Activated B cell treated with CpG ODN at 0.5 μM for 24 hours (primary cell): ENCODE data around the gene MTRF1. TPM values are rescaled to one million over a fixed set of nuclear protein-coding genes. Genes with fewer than 3 reads are reported as not detected.

ENCODE experiments used
- ATAC-seq: fragments of 200-7000 bp; cut with Tn5 transposase; one replicate; pipeline ENCODE4 v1.10.0; 2021; ENCODE audit warnings: low read depth, mild to moderate bottlenecking, moderate library complexity
- CTCF ChIA-PET: fragments of 350-600 bp; sonication (Branson Sonifier 250); formaldehyde crosslinking; loops from one replicate; lab custom pipeline; 2021; ENCODE audit warnings: antibody characterized with exemption; lab: Charles Lee
- POLR2A ChIA-PET: fragments of 350-600 bp; sonication (Branson Sonifier 250); formaldehyde crosslinking; loops from one replicate; lab custom pipeline; 2021; ENCODE audit warnings: antibody characterized with exemption; lab: Charles Lee
- DNase-seq: peaks from one replicate; pipeline ENCODE4 v3.0.0; 2022
- H3K27ac Mint-ChIP-seq: one replicate; pipeline ENCODE4 v1.8.0; 2020; ENCODE audit warnings: mixed read lengths
- H3K27me3 Mint-ChIP-seq: one replicate; pipeline ENCODE4 v1.8.0; 2021; ENCODE audit warnings: mixed read lengths
- H3K36me3 Mint-ChIP-seq: one replicate; pipeline ENCODE4 v1.8.0; 2021; ENCODE audit warnings: low read depth, mixed read lengths
- H3K4me1 Mint-ChIP-seq: one replicate; pipeline ENCODE4 v1.8.0; 2021; ENCODE audit warnings: mixed read lengths
- H3K4me3 Mint-ChIP-seq: one replicate; pipeline ENCODE4 v1.8.0; 2020; ENCODE audit warnings: mild to moderate bottlenecking, mixed read lengths
- H3K9me3 Mint-ChIP-seq: one replicate; pipeline ENCODE4 v1.8.0; 2020; ENCODE audit warnings: mixed read lengths
- CTCF ChIP-seq: fragments of 200-600 bp; IDR thresholded peaks from one replicate; pipeline ENCODE4 v1.8.0; 2022; ENCODE audit warnings: antibody characterized with exemption, mild to moderate bottlenecking
- intact Hi-C: fragments of 100-400 bp; cut with micrococcal nuclease; formaldehyde crosslinking; loops from one replicate; pipeline ENCODE4 v1.15.1; 2024
- total RNA-seq: library from RNA; stranded (reverse); gene quantifications from 2 replicates; pipeline ENCODE4 v1.2.3, GENCODE V29; 2022

Gene MTRF1
- 22.2 and 26.7 TPM in 2 replicates for total RNA-seq

DNA sequence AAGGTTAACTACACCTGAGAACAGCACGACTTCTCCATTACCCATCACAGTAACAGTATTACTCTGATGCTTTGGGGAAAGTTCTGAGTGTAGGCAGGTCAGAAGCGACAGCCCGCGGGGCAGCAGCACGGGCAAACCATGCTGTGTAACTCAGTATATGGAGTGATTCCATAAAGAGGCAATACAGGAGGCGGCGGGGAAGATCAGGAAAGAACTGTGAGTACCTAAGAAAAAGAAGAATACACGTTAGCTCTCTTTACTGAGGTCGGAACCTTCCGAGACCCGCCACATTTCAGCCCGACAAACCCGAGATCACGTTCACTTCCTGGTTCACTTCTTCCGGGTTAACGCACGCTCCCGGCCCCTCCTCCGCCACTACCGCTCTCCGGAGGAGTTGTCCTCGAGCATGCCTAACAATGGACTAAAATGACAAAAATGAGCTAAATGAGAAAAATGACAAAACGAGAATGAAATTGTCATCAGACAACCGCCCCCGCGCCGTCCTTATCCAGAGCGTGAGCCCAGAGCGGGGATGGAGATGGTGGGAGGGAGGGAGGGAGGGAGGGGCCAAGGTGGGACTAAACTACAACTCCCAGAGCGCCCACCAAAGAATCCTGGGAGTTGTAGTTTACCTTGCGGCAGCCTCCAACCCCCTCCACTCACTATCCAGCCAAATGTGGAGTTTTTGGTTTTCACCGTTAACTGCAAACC lies at the start of gene MTRF1:
TSS of gene MTRF1 (minus strand) at position 316 of the 711 bp plus-strand sequence. CDS start 2,669 bp downstream, outside the sequence.
- Mint-ChIP-seq H3K9me3 (peaks cover 1% of the 10 kb centered on the region), H3K4me1 (peaks cover 17% of the 10 kb centered on the region), H3K27me3 (no peaks in the 10 kb centered on the region), H3K27ac (peak within 1 kb of the TSS; percentile 99), H3K4me3 (peak within 1 kb of the TSS; percentile 96), H3K36me3 (peaks cover 35% of the 10 kb centered on the region)
- peak; percentile 72 for DNase-seq
- ChIA-PET POLR2A (interaction anchor here (0.9 to 1.2 kb wide), 6 partner anchors 9 to 342 kb away, joined by 3 to 6 read pairs (median 4); partner anchors contain the start of genes KBTBD7 and NAA16), CTCF (interaction anchor here (0.6 kb wide), 1 partner anchor 342 kb away, joined by 3 read pairs; no protein-coding TSS in a partner anchor)
- no peak for TF ChIP-seq CTCF
- peak; percentile 93 for ATAC-seq
- intact Hi-C loops: loop anchor here (1.0 to 5.0 kb wide), 11 partner anchors 19 to 1606 kb away; partner anchors contain the start of genes COG6, ELF1, KBTBD6 and KBTBD7

- DNase-seq (no peak), ATAC-seq (no peak)
- Mint-ChIP-seq H3K4me1 (peaks cover 51% of the 10 kb centered on the region), H3K27ac (no peak overlapping the region), H3K4me3 (no peak overlapping the region), H3K27me3 (no peaks in the 10 kb centered on the region), H3K36me3 (peaks cover 13% of the 10 kb centered on the region), H3K9me3 (no peaks in the 10 kb centered on the region)
- CTCF ChIA-PET: no interaction called here
- POLR2A ChIA-PET: interaction anchor here (1.1 kb wide), 1 partner anchor 959 kb away, joined by 3 read pairs; the partner anchor contains the start of gene AKAP11
- no peak for TF ChIP-seq CTCF
- intact Hi-C loops: loop anchor here (5.0 to 10.0 kb wide), 7 partner anchors 331 to 1664 kb away; partner anchors contain the start of genes AKAP11, COG6 and MRPS31
Observed at GRCh38 chr13:41313117-41313516, 49.7 kb upstream of the MTRF1 start.

DNA sequence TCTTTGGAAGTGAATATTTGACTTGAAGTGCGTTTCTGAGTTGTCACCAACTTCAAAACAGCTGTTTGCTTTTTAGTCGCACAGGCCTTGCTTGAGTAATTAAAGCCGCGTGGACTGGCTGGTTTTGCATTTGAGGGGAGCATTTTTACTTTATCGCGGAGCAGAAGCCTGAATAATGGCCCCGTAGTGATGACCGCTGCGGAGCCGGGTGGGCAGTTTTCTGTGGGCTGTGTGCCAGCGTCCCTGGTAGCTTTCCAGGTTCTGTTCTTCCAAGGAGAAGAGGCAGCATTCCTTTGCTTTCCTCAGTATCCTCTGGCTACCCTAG lies 48.8 kb upstream of the MTRF1 start:
- intact Hi-C loops: loop anchor here (5.0 to 10.0 kb wide), 7 partner anchors 330 to 1665 kb away; partner anchors contain the start of genes AKAP11, COG6 and MRPS31
- ChIA-PET POLR2A (no interaction called here), CTCF (no interaction called here)
- DNase-seq: no peak
- ATAC-seq: no peak
- Mint-ChIP-seq H3K4me3 (peak overlapping the region; percentile 96), H3K4me1 (peaks cover 49% of the 10 kb centered on the region), H3K9me3 (no peaks in the 10 kb centered on the region), H3K27me3 (no peaks in the 10 kb centered on the region), H3K27ac (peak overlapping the region; percentile 85), H3K36me3 (peaks cover 8% of the 10 kb centered on the region)
- TF ChIP-seq CTCF: no peak

- peak; percentile 45 for ATAC-seq
- Mint-ChIP-seq H3K9me3 (no peaks in the 10 kb centered on the region), H3K4me1 (peaks cover 44% of the 10 kb centered on the region), H3K4me3 (peak overlapping the region; percentile 96), H3K27ac (peak overlapping the region; percentile 90), H3K27me3 (no peaks in the 10 kb centered on the region), H3K36me3 (peaks cover 7% of the 10 kb centered on the region)
- CTCF ChIA-PET: no interaction called here
- no peak for TF ChIP-seq CTCF
- intact Hi-C loops: loop anchor here (1.0 to 10.0 kb wide), 17 partner anchors 29 to 1666 kb away; partner anchors contain the start of genes AKAP11, COG6, DGKH and ELF1
- POLR2A ChIA-PET: no interaction called here
- no peak for DNase-seq
Observed at GRCh38 chr13:41311406-41312175, 48.2 kb upstream of the MTRF1 start.
